HG03064 (cell line): ENCODE measurements around the gene TEF.

Source experiments
- ATAC-seq: cut with Tn5 transposase; IDR thresholded peaks from one replicate; pipeline ENCODE4 v1.9.1; 2021; ENCODE audit warnings: low read depth; ENCODE audit not compliant: unreplicated experiment

The TEF gene

GRCh38 chr22:41446639-41447434 lies 65.1 kb downstream of the TEF start, which contains the start of gene TOB2:
TSS of gene TOB2 (minus strand) at chr22:41446801. CDS start at chr22:41437345, 9,456 bp downstream.
- peak; percentile 37 for ATAC-seq

GRCh38 chr22:41447435-41448188 lies 65.9 kb downstream of the TEF start:
- ATAC-seq: no peak

GRCh38 chr22:41448189-41448808 lies 66.6 kb downstream of the TEF start:
- no peak for ATAC-seq
